Measurements from ENCODE around the gene VPS26B.

- no peak for TF ChIP-seq CTCF (IDR thresholded peaks at IDR 0.05; ENCODE audit: poor library complexity)
- TF ChIP-seq EZH2 (IDR thresholded peaks at IDR 0.05; ENCODE audit: borderline replicate concordance) = no peak
- no peak for TF ChIP-seq EZH2phosphoT487 (IDR thresholded peaks at IDR 0.05; ENCODE audit: low read depth, severe bottlenecking, unreplicated experiment)
Measured at GRCh38 chr11:134245434-134245833, 21.0 kb downstream of the VPS26B start.
